GM21390 (cell line): ENCODE data around the gene KRT86.
"Not testable (repeated sequence)": the region's sequence is repeated elsewhere in the genome, so short reads cannot be mapped to it uniquely, and the experiment has no call there.

ENCODE experiments used
- ATAC-seq: cut with Tn5 transposase; IDR thresholded peaks from one replicate; pipeline ENCODE4 v1.9.1; 2021; ENCODE audit not compliant: unreplicated experiment

Gene KRT86

DNA sequence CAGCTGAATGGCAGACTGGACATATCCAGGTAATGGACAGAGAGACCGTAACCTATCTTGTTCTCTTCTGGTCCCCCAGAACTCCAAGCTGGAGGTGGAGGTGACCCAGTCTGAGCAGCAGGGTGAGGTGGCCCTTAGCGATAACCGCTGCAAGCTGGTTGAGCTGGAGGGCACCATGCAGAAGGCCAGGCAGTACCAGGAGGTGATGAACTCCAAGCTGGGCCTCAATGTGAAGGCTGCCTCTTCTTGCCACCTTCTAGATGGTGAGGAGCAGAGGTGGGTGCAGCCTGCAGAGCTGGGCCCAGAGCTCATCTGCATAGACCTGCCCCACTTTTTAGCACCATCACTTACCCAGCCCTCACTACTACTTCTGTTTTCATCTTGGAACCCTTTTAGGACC lies 7.2 kb upstream of the KRT86 start:
- ATAC-seq, result no peak

DNA sequence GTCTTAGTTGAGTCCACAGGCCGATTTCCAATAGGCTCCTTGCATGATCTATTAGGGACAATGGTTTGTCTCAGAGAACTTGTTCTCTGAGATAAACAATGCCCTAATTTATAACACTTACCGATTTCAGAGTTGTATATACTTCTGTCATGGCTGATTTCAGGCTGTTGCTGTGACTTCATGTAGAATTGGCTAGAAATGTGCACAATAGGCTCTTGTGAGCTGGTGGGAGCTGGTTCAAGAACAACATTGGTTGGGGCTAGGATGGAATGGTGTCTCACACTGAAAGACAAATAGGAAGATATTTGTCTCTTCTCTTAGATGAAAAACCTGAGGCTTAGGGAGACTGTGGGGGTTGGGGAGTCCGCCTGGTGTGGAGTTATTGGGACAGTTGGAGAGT lies 6.7 kb upstream of the KRT86 start:
- no peak for ATAC-seq

DNA sequence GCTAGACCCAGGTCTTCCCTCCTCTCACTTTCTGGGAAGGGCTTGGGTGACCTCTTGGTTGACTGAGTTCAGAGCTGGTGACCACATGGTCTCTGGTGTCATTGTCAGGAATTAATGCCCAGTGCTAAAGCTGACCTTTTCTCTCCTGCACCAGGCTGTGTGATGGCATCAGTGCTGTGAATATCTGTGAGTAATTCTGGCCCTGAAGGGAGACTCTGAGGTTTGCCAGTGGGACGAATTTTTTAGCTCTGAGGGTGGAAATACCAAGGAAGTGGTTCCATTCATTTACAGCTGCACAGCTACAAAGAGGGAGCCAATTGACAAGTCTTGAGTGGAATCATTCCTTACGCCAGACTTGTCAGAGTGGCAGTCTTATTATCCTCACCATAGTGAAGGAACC lies 6.2 kb upstream of the KRT86 start:
- no peak for ATAC-seq

DNA sequence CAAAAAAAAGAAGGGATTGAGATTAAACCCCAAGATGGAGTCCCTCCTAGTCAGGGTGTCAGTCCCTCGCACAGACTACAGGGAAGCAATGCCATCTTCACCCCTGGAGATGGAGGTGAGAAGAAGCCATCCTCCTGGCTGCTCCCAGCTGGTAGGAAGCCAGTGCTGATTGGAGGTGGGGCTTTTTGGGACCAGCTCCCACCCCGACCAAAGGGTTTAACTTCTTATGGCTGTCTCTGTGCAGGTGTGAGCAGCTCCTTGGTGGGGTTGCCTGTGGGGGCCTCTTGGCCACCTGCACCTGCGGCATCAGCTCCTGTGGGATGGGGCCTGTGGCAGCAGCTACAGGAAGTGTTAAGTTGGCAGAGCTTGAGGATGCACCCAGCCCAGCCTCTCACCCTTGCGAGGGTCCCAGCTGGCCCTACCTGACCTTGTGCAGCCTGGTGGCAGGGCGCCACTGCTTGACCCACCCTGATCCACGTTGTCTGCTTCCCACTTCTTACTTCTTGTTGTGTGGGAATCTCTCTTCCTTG lies 3.8 kb upstream of the KRT86 start:
- no peak for ATAC-seq

DNA sequence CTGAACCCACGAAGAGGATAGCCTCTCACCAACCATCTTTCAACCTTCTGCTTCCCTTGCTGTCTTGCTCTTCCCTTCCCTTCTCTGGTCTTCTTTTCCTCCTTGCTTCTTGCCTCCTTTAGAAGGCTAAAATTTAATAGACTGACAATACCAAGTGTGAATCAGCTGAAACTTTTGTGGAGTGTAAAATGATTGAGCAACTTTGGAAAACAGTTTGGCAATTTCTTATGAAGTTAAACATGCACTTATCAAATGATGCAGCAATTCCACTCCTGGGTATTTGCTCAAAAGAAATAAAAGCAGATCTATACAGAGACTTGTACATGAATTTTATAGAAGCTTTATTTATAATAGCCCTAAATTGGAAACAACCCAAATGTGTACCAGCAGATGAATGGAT lies 3.3 kb upstream of the KRT86 start:
- no peak for ATAC-seq

DNA sequence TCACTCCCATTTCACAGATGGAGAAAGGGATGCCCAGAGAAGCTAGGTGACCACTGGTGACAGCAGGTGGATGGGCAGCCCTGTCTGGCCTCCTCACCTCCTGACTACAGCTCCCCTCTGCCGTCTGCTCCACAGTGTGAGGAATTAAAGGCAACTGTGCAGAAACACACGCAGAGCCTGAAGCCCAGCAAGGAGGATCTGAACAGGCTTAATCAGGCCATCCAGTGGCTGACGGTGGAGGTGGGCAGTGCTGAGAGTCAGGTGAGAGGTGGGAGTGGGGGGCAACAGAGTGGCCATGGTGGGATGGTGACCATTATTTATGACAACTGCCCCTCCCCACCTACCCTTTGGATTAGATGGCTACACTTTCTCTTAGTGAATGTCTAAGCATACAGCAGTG lies 1.2 kb downstream of the KRT86 start:
- ATAC-seq, result no peak

DNA sequence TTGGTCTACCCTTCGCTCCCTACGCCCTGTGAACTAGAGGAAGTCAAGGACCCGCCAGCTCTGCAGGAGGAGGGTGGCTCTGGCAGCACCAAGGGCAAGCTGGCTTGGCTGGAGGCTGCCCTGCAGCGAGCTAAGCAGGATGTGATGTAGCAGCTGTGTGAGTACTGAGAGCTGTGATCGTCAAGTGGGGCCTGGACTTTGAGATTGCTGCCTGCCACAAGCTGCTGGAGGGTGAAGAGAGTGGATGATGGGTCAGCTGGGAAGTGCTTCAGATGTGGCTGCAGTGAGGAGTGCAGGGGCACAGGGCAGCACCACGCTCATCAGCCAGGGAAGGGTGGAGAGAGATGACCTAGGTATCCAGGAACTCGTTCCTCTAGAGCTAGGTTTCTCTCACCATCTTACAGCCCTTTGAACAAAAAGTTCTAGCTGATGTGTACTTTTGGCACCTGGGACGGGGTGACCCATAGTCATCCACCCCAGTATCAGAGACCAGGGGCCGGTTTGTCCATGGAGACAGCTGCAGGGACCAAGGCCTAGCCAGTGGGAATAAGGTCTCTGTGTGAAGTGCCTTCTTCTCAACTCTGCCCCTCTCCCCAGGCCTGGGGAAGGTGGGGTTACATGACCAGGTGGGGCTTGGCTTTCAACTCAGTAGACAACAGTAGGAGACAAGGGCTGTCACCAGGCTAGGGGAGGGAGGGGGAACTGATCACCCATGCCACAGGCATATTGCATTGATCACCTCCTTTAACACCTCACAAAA lies 3.2 kb downstream of the KRT86 start:
- no peak for ATAC-seq

DNA sequence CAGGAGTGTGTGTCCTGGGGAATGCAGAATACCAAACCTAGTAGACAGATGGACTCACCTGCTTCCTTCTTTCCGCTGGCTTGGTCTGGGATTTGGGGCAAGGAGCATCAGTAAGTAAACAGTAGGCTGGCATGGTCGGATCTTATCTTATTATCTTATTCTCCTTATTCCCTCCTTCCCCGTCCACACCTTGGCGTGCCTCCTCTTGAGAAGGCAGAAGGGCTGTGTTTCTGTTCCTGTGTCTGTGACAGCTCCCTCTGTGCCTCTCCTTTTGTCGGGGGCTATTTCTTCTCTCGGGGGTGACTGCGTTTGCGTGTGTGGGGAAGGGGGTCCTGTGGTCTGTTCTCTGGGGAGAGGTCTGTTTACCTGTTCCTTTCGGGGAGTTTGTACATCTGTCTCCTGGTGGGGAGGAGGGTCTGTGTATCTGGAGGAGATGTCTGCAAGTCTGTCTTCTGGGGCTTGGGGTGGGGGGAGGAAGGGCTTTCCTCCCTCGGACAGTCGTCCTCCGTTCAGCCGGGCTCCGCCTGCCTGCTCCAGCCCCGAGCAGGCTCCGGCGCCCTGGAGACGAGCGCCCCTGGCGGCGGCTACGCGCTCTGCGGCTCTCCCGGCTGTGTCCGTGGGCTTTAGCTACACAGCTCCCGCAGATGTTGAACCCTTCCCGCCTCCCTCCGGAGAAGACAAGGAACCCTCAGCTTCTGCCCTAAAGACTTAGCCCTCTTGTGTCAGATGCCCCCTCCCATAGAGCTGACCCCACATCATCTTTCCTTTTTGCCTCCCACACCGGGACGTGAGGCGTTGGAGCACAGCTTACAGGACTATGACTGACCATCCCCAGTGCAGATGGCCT lies 4.4 kb downstream of the KRT86 start:
- peak; percentile 74 for ATAC-seq

DNA sequence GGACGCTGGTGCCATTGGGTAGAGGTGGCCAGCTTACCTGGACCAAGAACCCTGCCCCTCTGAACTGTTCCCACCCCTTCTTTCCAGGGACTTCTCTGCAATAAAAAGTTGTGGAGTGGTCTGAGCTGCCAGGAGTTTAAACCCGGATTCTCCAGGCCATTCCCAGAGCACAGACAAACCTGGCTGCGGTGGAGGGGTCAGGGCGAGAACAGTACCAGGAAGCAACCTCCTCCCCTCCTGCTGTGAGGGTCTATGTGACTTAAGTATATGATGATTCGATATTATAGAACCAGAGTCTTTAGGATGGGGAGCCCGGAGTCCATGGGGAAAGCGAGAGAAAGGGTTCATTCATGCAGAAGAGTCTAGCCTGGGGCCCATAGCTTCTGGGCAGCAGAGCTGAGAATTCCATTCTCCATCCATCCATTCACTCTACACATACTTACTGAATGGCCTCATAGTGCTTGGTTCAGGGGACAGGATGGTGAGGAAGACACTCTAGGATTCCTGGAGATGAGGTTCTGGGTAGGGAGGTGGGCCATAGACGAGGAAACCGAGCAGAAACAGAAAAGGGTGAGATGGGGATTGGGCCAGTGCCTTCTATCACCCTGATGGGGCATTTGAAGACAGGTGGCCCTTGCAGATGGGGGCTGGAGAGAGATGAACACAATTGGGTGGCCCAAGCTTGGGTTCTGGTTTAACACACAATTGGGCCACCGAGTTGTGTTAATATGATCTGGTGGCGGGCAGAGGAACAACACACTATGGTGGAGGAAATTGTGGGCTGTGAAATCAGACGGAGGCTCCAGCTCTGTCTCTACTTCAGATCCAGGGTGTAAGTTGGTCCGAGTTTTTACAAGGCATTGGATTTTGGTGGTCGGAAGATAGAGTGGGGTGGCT lies 5.2 kb downstream of the KRT86 start:
- no peak for ATAC-seq

DNA sequence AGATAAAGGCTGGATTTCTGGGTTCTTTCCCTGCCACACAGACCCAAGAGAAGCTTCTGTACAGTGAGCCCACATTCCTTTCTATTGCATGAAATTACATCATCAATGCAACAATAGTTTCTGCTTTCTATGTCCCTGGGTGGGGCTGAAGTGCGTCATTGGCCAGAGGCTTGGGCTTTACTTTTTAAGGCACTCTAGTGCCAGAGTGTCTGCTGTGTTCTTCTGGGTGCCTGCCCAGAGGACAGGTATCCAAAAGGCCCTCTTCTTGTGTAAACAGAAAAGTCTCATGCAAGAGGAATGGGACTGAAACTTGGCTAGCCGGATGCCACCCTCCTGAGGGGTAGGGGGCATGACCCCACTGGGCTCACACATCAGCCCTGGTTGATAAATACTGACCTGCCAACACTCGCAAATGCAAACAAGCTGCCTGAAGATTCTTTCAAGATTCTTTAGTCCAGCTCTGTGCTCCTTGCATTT lies 5.9 kb downstream of the KRT86 start:
- ATAC-seq, result no peak

DNA sequence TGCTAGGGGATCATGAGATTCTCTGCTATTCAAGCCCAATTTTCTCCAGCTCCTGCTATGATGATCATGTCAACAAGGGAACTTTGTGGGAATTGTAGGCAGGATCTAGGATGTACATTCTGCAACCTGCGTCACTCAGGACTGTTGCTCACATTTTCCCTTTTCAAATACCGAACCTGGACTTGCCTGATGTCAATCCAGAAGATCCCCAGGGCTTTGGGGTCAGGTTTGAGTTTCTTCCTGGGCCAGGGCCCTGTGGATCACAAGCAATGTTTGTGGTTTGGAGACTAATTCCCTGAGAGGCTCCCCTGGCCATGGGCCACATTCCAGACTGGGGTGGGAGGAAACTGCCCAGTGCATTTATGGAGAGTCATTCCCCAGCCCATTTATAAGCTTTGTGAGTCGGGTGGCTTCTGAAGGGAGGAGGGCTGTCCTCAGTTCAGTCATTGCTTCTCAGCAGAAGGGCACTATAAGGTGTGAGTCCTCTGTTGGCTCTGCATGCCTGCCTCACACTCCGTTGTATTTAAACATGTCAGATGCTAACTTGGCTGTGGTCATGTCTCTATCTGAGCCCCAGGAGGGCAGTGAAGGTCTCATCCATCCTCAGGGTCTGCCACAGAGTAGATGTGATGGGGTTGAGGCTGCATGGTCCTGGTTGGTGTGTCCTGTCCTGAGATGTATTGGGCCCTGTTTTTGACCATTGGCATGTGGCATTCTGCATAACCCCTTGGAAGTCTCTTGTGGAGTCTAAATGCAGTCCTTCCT lies 6.5 kb downstream of the KRT86 start:
- no peak for ATAC-seq

DNA sequence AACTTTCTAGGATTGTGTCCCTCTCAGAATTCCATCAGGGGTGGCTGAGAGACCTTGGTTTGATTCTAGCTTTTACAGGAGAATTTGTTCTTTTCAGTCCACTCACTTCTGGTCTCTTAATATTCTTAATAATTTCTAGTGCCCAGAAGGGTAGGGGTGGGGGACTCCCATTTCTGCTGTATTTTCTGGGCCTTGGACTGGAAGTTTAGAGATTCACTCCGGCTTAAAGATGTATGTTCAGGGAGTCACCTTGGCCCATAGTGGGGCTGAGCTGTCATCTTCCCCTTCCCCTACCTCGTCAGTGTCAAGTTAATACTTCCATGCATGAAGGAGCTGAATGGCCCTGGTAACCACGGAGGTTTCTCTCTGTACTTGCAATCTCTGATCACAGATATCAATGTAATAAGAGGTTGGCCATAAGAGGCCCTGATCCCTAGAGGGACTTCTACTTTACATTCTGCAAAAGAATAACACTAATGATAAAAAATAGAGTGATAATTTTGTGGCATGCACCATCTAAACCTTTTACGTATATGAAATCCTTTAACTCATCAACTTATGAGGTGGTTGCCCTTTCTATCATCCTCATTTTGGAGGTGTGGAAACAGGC lies 10.2 kb downstream of the KRT86 start:
- ATAC-seq, result no peak

DNA sequence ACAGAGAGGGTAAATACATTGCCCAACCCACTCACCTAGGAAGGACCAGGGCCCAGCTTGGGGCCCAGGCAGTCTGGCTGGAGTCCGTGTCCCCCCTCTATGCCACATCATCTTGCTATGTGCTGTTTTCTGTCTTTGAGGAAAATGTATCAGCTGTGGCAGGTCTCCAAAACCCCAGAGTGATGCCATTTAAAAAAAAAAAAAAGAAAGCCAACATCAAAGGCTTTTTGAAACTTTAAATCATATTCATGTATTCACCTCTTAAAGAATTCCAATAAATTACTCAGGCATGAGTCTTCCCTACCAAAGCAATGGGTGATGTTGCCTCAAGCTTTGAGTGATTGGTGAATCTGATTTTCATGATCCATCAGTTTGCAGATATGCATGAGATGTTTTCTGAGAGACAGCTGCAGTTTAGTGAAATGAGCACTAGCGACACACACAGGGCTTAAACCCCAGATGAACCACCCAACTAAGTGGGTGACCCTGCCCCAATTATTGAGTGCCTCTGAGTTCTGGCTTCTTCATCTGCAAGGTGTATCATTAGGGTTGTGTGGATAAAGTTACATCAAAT lies 10.8 kb downstream of the KRT86 start:
- no peak for ATAC-seq

DNA sequence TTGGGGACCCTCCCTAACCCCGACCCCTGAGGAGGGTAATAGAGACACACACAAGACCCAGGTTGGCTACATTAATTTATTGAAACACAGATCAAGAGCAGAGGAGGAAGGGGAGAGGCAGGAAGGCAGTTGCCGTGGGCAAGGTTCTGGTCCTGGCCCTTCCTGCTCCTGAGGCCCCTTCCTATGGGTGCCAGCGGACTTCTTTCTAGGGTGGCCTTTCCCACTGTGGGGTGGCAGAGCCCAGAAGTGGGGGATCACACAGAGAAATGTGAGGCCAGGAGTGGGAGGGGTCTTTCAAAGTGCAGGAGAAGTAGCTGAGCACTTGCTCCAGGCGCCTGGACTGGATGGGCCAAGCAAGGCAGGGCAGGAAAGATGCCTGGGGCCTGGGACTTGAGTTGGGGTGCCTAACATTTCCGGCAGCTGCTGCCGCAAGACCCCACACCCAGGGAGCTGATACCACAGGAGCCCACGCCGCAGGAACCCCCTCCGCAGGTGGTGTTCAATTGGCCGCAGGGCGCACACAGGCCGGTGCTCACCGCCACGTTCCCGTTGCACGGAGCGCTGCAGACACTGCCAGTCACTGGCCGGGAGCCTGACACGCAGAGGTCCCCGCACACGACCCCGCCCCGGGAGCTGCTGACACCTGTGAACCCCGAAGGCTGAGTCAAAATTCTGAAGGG lies 11.5 kb downstream of the KRT86 start:
- no peak for ATAC-seq

DNA sequence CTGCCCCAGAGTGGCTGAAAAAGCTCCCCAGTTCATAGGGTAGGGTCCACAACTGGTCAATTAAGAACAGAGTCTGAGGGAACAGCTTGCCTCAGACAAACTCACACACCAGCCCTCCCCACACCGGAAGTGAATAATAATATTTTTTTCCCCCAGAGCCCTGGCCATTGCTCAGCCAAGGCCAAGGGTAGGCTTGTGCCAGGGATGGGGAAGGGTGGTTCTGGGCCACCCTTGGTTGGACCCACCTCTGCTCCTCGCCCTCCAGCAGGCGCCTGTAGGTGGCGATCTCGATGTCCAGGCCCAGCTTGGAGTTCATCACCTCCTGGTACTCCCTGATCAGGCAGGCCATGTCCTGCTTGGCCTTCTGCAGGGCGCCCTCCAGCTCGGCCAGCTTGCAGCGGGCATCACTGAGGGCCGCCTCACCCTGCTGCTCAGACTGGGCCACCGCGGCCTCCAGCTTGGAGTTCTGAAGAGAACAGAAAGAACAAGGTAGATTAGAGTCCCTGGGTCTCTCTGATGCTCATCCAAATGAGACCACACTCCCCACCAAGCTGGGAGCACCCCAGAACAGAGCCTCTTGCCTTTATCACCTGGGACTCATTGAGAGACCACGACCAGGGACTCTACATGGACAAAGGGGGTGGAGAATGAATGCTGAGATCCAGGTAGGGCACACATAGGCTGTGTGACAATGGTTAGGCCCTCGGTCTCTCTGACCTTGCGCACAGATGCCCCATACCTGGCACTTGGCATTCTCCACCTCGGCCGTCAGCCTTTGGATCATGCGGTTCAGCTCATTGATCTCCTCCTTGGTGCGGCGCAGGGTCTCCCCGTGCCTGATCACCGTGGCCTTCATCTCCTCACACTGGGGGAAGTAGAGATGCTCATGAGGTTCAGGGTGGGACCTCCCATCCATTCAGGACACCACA lies 12.7 kb downstream of the KRT86 start:
- not testable (repeated sequence) for ATAC-seq

DNA sequence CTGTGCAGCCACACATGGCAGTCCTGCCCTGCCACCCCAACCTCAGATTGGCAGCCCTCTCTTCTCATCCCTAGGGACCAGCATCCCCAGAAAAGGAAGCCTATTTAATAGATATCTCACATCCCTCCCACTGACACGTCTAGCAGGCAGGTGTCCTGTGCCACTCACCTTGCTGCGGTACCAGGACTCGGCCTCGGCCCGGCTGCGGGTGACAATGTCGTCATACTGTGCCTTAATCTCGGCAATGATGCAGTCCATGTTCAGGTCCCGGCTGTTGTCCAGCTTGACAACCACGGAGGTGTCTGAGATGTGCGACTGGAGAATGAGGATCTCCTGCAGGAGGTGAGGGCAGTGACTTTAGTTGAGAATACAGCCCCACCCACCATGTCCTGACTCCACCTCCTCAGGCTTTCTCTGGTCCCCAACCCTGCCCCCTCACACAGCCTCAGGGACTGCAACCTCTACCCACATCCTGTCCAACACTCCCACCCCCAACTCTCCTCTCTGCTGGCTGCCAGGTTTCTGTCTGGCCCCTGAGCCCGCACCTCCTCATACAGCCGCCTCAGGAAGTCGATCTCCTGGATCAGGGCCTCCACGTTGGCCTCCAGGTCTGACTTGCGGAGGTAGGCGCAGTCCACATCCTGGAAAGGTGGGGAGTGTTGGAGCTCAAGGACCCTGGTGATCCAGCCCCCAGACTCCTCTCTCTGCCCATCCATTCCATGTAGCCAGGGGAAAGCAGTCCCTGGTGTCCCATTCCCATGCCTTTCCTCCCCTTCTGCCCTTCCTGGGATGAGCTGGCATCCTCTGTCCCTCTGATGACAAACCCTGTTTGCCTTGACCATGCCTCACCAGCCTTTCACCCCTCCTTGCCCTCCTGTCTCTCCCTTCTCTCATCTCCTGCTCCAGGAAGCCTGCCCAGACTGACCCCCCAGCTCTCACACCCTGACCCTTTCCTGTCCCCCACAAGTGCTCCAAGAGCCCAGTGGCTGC lies 13.7 kb downstream of the KRT86 start:
- ATAC-seq, result peak; percentile 93
